LNCAP (cell line): ENCODE measurements around the gene PLXDC2.

ENCODE experiments used
- TF ChIP-seq, protein P1 (sequence below): fragments of 450-650 bp; IDR thresholded peaks from 2 replicates; pipeline ENCODE4 v1.5.1; 2017; ENCODE audit warnings: mild to moderate bottlenecking

PLXDC2 gene

DNA sequence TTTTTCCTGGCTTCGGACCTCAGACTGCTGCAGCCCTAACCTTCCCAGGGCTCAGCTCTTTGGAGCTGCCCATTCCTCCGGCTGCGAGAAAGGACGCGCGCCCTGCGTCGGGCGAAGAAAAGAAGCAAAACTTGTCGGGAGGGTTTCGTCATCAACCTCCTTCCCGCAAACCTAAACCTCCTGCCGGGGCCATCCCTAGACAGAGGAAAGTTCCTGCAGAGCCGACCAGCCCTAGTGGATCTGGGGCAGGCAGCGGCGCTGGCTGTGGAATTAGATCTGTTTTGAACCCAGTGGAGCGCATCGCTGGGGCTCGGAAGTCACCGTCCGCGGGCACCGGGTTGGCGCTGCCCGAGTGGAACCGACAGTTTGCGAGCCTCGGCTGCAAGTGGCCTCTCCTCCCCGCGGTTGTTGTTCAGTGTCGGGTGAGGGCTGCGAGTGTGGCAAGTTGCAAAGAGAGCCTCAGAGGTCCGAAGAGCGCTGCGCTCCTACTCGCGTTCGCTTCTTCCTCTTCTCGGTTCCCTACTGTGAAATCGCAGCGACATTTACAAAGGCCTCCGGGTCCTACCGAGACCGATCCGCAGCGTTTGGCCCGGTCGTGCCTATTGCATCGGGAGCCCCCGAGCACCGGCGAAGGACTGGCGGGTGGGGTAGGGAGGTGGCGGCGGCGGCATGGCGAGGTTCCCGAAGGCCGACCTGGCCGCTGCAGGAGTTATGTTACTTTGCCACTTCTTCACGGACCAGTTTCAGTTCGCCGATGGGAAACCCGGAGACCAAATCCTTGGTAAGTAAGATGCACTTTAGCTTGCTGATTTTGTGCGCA, at the start of gene PLXDC2:
Gene PLXDC2, plus strand, starts transcription at position 22 of the 820 bp plus-strand sequence.
- TF ChIP-seq, protein P1, sequence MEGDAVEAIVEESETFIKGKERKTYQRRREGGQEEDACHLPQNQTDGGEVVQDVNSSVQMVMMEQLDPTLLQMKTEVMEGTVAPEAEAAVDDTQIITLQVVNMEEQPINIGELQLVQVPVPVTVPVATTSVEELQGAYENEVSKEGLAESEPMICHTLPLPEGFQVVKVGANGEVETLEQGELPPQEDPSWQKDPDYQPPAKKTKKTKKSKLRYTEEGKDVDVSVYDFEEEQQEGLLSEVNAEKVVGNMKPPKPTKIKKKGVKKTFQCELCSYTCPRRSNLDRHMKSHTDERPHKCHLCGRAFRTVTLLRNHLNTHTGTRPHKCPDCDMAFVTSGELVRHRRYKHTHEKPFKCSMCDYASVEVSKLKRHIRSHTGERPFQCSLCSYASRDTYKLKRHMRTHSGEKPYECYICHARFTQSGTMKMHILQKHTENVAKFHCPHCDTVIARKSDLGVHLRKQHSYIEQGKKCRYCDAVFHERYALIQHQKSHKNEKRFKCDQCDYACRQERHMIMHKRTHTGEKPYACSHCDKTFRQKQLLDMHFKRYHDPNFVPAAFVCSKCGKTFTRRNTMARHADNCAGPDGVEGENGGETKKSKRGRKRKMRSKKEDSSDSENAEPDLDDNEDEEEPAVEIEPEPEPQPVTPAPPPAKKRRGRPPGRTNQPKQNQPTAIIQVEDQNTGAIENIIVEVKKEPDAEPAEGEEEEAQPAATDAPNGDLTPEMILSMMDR = no peak

DNA sequence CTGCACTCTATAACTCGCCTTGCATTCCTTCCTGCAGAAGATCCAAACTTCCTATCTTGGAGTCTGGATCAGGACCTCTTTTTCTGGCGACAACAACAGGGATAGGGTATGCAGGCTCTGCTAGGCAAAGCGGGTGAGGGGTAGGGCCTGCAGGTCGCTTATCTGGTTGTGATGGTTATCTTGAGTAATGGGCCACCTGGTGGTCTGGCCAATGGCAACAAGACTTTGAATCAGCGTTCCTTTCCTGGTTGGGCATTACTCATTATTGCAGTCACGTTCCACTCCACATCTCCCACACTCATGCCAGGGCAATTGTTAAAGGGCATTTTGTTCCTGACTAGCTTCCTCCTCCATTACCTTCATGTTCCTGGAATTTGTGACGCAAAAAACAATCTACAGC, 48.4 kb upstream of the PLXDC2 start:
- TF ChIP-seq, protein P1 = no peak

DNA sequence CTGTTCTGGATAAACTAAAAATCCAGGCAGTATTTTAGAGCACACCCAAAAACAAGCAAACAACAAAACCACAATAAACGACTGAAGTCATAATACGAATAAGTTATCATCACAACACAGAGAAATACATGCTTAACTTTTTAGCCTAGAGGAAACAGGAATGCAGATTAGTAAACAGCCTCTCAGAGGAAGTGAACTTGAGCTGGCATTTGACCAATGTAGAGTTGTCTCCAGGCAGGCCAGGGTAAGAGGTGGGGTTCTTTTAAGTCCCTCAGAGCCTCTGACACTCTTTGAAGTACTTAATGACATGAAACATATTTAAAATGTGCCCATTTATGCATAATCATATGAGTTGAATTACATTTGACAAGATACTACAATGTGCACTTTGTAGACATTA, 43.3 kb upstream of the PLXDC2 start:
- TF ChIP-seq, protein P1 = no peak

DNA sequence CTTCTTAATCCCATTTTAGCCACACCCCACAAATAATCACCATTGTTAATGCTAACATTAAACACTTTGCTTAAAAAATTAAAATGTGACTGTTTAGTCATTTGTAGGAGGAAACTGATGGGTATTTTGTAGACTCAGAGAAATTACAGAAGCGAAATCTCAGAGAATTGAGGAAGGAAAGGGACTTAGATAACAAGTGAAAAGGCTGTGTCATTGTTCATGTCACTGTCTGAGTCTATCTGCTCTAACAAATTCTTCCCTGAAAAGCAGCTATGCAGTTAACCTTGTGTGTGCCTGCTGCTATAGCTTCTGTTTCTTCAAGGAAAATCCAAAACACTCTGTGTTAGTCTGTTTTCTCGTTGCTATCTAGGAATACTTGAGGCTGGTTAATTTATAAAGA, 40.9 kb upstream of the PLXDC2 start:
- TF ChIP-seq, protein P1 = no peak

DNA sequence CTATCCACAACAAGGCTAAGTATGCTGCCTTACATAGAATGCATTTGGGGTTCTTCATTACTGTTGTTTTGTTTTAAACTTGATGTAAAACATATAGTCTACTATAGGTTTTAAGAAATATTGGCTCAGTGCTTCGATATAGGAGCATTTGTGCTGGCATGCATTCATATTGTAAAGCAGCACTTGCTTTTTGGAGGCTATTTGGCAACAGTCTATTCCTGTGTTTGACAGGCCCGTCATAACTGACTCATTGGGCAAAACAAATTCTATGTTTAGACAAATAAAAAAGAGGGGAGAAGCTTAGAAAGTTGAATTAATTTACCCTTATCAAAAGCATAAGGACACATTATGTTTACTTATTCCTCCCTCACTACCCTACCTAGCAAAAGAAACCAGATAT, 38.4 kb upstream of the PLXDC2 start:
- TF ChIP-seq, protein P1 = no peak

DNA sequence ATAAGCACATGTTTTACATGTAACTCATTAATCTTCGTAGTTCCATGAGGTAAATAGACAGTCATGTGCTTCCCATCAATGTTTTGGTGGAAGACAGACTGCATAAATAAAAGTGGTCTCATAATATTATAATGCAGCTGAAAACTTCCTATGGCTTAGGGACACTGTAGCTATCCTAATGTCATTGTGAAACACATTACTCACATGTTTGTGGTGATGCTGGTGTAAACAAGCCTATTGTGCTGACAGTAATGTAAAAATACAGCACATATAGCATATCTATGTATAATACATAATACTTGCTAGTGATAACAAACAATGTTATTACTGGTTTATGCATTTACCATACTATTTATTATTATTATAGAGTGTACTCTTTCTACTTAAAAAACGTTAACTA, 37.2 kb upstream of the PLXDC2 start:
- TF ChIP-seq, protein P1 = no peak

DNA sequence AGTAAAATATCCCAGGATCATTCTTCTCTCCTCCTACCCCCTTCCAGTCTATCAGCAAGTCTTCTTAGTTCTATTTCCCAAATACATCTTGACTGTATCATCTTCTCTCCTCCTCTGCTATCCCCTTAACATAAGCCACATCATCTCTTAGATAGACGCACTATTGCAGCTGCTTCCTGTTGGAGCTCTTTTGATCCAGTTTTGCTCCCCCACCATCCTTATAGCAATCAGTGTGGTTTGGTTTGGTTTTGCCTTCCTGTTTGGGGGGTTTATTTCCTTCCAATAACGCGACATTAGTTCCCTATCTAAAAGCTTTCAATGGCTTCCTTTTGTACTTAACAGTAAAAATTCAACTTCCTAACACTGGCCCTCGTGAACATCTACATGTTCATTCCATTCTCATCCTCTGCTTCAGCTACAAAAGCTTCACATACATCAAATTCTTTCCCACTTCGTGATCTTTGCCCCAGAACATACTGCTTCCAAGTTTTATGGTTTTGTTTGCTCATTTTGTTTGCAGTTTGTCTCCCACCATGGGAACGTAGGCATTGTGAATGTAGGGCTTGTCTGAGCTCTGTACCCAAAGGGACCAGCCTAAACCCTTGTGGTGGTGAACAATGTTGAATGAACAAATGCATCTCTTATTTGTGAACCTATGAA, 33.7 kb upstream of the PLXDC2 start:
- TF ChIP-seq, protein P1 = no peak
